ENCODE results near the gene DYNC1LI1.

- TF ChIP-seq CTCF (optimal IDR thresholded peaks at IDR 0.05 in 1 of 3, IDR thresholded peaks at IDR 0.05 in 1 of 3, conservative IDR thresholded peaks at IDR 0.05 in 1 of 3; ENCODE audit: extremely low read depth in 1 of 3, insufficient read depth in 2 of 3, low read length in 3 of 3) (no peak), EZH2 (IDR thresholded peaks at IDR 0.05; ENCODE audit: low read length) (no peak)
These were observed 23.4 kb upstream of the DYNC1LI1 start for GRCh38 chr3:32593903-32594525.
